IMR-90 (cell line): ENCODE results near the gene NDUFB10. TPM values are rescaled to one million over a fixed set of nuclear protein-coding genes. Genes with fewer than 3 reads are reported as not detected.

ENCODE experiments used
- ATAC-seq: fragments of 200-7000 bp; cut with Tn5 transposase; 2 replicates; pipeline ENCODE4 v1.9.1; 2020; ENCODE audit warnings: low read depth, mild to moderate bottlenecking, moderate library complexity
- BruUV-seq: library from RNA; stranded (reverse); fragments of 400-500 nt; replicated peaks from 2 replicates; lab custom pipeline; 2021; lab: Mats Ljungman, UMichigan
- CTCF ChIA-PET: fragments of 300-600 bp; formaldehyde crosslinking; extraction: SDS; loops from one replicate; lab custom pipeline; 2021; ENCODE audit warnings: antibody characterized with exemption; lab: Yijun Ruan, JAX
- POLR2A ChIA-PET: fragments of 300-600 bp; sonication (Branson Sonifier 250); formaldehyde crosslinking; loops from one replicate; lab custom pipeline; 2022; ENCODE audit warnings: antibody characterized with exemption; ENCODE audit not compliant: unreplicated experiment; lab: Charles Lee
- DNase-seq: peaks from one replicate; pipeline ENCODE4 v3.0.0; 2013
- H2AFZ ChIP-seq: replicated peaks from 2 replicates; pipeline ENCODE3; 2013; ENCODE audit warnings: low read length, mild to moderate bottlenecking; ENCODE audit not compliant: poor library complexity
- H2AK5ac ChIP-seq: 2 replicates; pipeline ENCODE4 v1.6.1; 2013; ENCODE audit warnings: low read depth, low read length, inconsistent platforms
- H2AK9ac ChIP-seq: replicated peaks from 2 replicates; pipeline ENCODE3; 2013; ENCODE audit warnings: mild to moderate bottlenecking, low read depth, low read length, moderate library complexity; ENCODE audit not compliant: poor library complexity
- H2BK120ac ChIP-seq: 2 replicates; pipeline ENCODE4 v1.6.1; 2013; ENCODE audit warnings: low read depth, low read length, inconsistent platforms
- H2BK15ac ChIP-seq: 3 replicates; pipeline ENCODE4 v1.6.1; 2013; ENCODE audit warnings: low read depth, low read length, inconsistent platforms
- H2BK20ac ChIP-seq: 2 replicates; pipeline ENCODE4 v1.6.1; 2013; ENCODE audit warnings: low read depth, mild to moderate bottlenecking, inconsistent platforms, low read length, moderate library complexity
- H2BK5ac ChIP-seq: 2 replicates; pipeline ENCODE4 v1.6.1; 2013; ENCODE audit warnings: mild to moderate bottlenecking, low read depth, low read length, inconsistent platforms; ENCODE audit not compliant: poor library complexity, severe bottlenecking
- H3K14ac ChIP-seq: replicated peaks from 2 replicates; pipeline ENCODE4 v1.6.1; 2013; ENCODE audit warnings: low read depth, low read length, inconsistent platforms
- H3K18ac ChIP-seq: 2 replicates; pipeline ENCODE4 v1.6.1; 2013; ENCODE audit warnings: low read depth, low read length, control low read depth
- H3K23ac ChIP-seq: 2 replicates; pipeline ENCODE4 v1.6.1; 2013; ENCODE audit warnings: low read depth, low read length, inconsistent platforms
- H3K27ac ChIP-seq: 2 replicates; pipeline ENCODE4 v1.5.1; 2013; ENCODE audit warnings: mild to moderate bottlenecking, control low read depth, low read length; ENCODE audit not compliant: insufficient read depth
- H3K27me3 ChIP-seq: 2 replicates; pipeline ENCODE4 v1.6.1; 2013; ENCODE audit warnings: low read length; ENCODE audit not compliant: control insufficient read depth, insufficient read depth
- H3K36me3 ChIP-seq: 2 replicates; pipeline ENCODE4 v1.6.1; 2013; ENCODE audit warnings: low read length, mixed read lengths; ENCODE audit not compliant: control insufficient read depth, insufficient read depth
- H3K4ac ChIP-seq: 2 replicates; pipeline ENCODE4 v1.6.1; 2013; ENCODE audit warnings: low read depth, low read length, inconsistent platforms
- H3K4me1 ChIP-seq: 2 replicates; pipeline ENCODE4 v1.6.1; 2013; ENCODE audit warnings: low read length, mixed read lengths; ENCODE audit not compliant: control insufficient read depth, insufficient read depth
- H3K4me2 ChIP-seq: 2 replicates; pipeline ENCODE4 v1.6.1; 2013; ENCODE audit warnings: low read depth, mild to moderate bottlenecking, control low read depth, low read length, moderate library complexity
- H3K4me3 ChIP-seq: 2 replicates; pipeline ENCODE4 v1.5.1; 2013; ENCODE audit warnings: low read depth, mild to moderate bottlenecking, control low read depth, low read length, moderate library complexity; ENCODE audit not compliant: insufficient read depth
- H3K56ac ChIP-seq: 2 replicates; pipeline ENCODE4 v1.6.1; 2013; ENCODE audit warnings: low read length, inconsistent platforms; ENCODE audit not compliant: insufficient read depth; ENCODE audit errors: extremely low read depth
- H3K79me1 ChIP-seq, 2 experiments: 2 replicates each; pipeline ENCODE4 v1.6.1; 2013; ENCODE audit warnings: low read length in 2 of 2, inconsistent platforms in 1 of 2, low read depth in 1 of 2
- H3K9ac ChIP-seq: 2 replicates; pipeline ENCODE4 v1.6.1; 2013; ENCODE audit warnings: low read depth, low read length, control low read depth
- H3K9me1 ChIP-seq: 2 replicates; pipeline ENCODE4 v1.6.1; 2013; ENCODE audit warnings: low read length, inconsistent platforms; ENCODE audit not compliant: insufficient read depth
- H3K9me3 ChIP-seq: 2 replicates; pipeline ENCODE4 v1.6.1; 2013; ENCODE audit warnings: low read length; ENCODE audit not compliant: control insufficient read depth, insufficient read depth
- H4K20me1 ChIP-seq: 2 replicates; pipeline ENCODE4 v1.6.1; 2013; ENCODE audit warnings: low read length, inconsistent platforms; ENCODE audit not compliant: insufficient read depth
- H4K5ac ChIP-seq: 2 replicates; pipeline ENCODE4 v1.6.1; 2013; ENCODE audit warnings: mild to moderate bottlenecking, low read depth, low read length, control low read depth
- H4K8ac ChIP-seq, 2 experiments: 2 replicates each; pipeline ENCODE4 v1.6.1; 2013; ENCODE audit warnings: low read depth in 2 of 2, low read length in 2 of 2, control low read depth in 1 of 2, inconsistent platforms in 1 of 2
- H4K91ac ChIP-seq: 2 replicates; pipeline ENCODE4 v1.6.1; 2013; ENCODE audit warnings: low read depth, low read length, inconsistent platforms; ENCODE audit not compliant: insufficient read depth
- BHLHE40 ChIP-seq: fragments of 150-350 bp; IDR thresholded peaks from 2 replicates; pipeline ENCODE4 v1.6.1; 2016; ENCODE audit warnings: mild to moderate bottlenecking, low read depth, low read length
- CEBPB ChIP-seq: IDR thresholded peaks from 2 replicates; pipeline ENCODE4 v1.6.1; 2012; ENCODE audit warnings: low read depth, low read length, improper control_type of control experiment
- CHD1 ChIP-seq: IDR thresholded peaks from 2 replicates; pipeline ENCODE4 v1.6.1; 2012; ENCODE audit warnings: low read depth, low read length, improper control_type of control experiment
- CTCF ChIP-seq: conservative IDR thresholded peaks from 2 replicates; pipeline ENCODE4 v1.5.1; 2012; ENCODE audit warnings: mild to moderate bottlenecking, low read depth, low read length, improper control_type of control experiment
- ELK1 ChIP-seq: fragments of 150-350 bp; IDR thresholded peaks from 2 replicates; pipeline ENCODE4 v1.6.1; 2016; ENCODE audit warnings: low read depth, mild to moderate bottlenecking, low read length, moderate library complexity, borderline replicate concordance
- FOS ChIP-seq: fragments of 150-350 bp; IDR thresholded peaks from 2 replicates; pipeline ENCODE4 v1.6.1; 2016; ENCODE audit warnings: low read depth, low read length
- MAZ ChIP-seq: IDR thresholded peaks from 2 replicates; pipeline ENCODE4 v1.6.1; 2012; ENCODE audit warnings: low read depth, mild to moderate bottlenecking, low read length, improper control_type of control experiment, moderate library complexity, borderline replicate concordance
- NFE2L2 ChIP-seq: fragments of 150-350 bp; IDR thresholded peaks from 2 replicates; pipeline ENCODE4 v1.6.1; 2016; ENCODE audit warnings: low read depth, mild to moderate bottlenecking, low read length
- POLR2A ChIP-seq: IDR thresholded peaks from 2 replicates; pipeline ENCODE4 v1.6.1; 2012; ENCODE audit warnings: mild to moderate bottlenecking, low read depth, low read length
- RAD21 ChIP-seq: IDR thresholded peaks from 2 replicates; pipeline ENCODE4 v1.6.1; 2012; ENCODE audit warnings: low read length, improper control_type of control experiment
- RCOR1 ChIP-seq: IDR thresholded peaks from 2 replicates; pipeline ENCODE4 v1.6.1; 2012; ENCODE audit warnings: mild to moderate bottlenecking, low read length, improper control_type of control experiment; ENCODE audit not compliant: insufficient replicate concordance
- RFX5 ChIP-seq: IDR thresholded peaks from 2 replicates; pipeline ENCODE4 v1.8.0; 2012; ENCODE audit warnings: low read depth, mild to moderate bottlenecking, low read length, moderate library complexity
- SMC3 ChIP-seq: fragments of 150-350 bp; IDR thresholded peaks from 2 replicates; pipeline ENCODE4 v1.6.1; 2016; ENCODE audit warnings: low read depth, mild to moderate bottlenecking, antibody characterized with exemption, low read length, moderate library complexity
- USF2 ChIP-seq: fragments of 150-350 bp; IDR thresholded peaks from 2 replicates; pipeline ENCODE4 v1.6.1; 2017; ENCODE audit warnings: mild to moderate bottlenecking, antibody characterized with exemption, low read length, low read depth
- WGBS, 2 experiments: methylation state at CpG; one replicate each; pipeline versions ENCODE4 v1.1.5 to v1.1.7; 2013; ENCODE audit warnings: missing lambda C conversion rate in 2 of 2; ENCODE audit not compliant: insufficient read length in 1 of 2; ENCODE audit errors: extremely low coverage in 2 of 2; 5-methylcytosine and 5-hydroxymethylcytosine counted together
- dilution Hi-C: fragments of 300-500 bp; cut with HindIII; formaldehyde crosslinking; loops from one replicate; pipeline ENCODE4 v1.14.3; 2018; ENCODE audit warnings: low sequenced_read_pairs; ENCODE audit not compliant: unreplicated experiment
- in situ Hi-C: fragments of 300-500 bp; cut with MboI; formaldehyde crosslinking; loops from 3 replicates; pipeline ENCODE4 v1.14.3; 2019; ENCODE audit warnings: low sequenced_read_pairs, inconsistent platforms, mixed read lengths
- intact Hi-C: fragments of 100-400 bp; cut with micrococcal nuclease; formaldehyde crosslinking; loops from 2 replicates; pipeline ENCODE4 v1.10.0; 2022
- polyA plus RNA-seq, 3 experiments: library from polyadenylated mRNA; depleted of rRNA; stranded (reverse); fragments of >200 nt; gene quantifications; 2 replicates each; pipeline ENCODE4 v1.2.3, GENCODE V29; 2012; ENCODE audit warnings: low replicate concordance in 1 of 3
- total RNA-seq: library from RNA; depleted of rRNA; stranded (reverse); fragments of >200 nt; gene quantifications from 2 replicates; pipeline ENCODE4 v1.2.3, GENCODE V29; 2012

NDUFB10 gene
- total and polyA plus RNA-seq, 2 of the 4 experiments (the other 2 are of a cell fraction) = 189 to 220 TPM

GRCh38 chr16:1998852-1999801, 39.8 kb downstream of the NDUFB10 start:
- peaks cover 18% of the 10 kb centered on the region for H3K4me1 ChIP-seq
- H3K9me1 ChIP-seq = peaks cover 20% of the 10 kb centered on the region
- H3K4me2 ChIP-seq = no peak overlapping the region
- no peak overlapping the region for H4K91ac ChIP-seq
- intact Hi-C loops = no loop called here
- no peak overlapping the region for H4K5ac ChIP-seq
- no peak overlapping the region for H3K27ac ChIP-seq
- dilution Hi-C loops = no loop called here
- ChIA-PET POLR2A (no interaction called here), CTCF (no interaction called here)
- H3K79me1 ChIP-seq = peaks cover 5 to 62% of the 10 kb centered on the region in 2 experiments
- no peaks in the 10 kb centered on the region for H3K27me3 ChIP-seq
- H3K9me3 ChIP-seq = no peaks in the 10 kb centered on the region
- H2AFZ ChIP-seq = no peak overlapping the region
- no peak overlapping the region for H2BK5ac ChIP-seq
- peaks cover 40% of the 10 kb centered on the region for H4K20me1 ChIP-seq
- no peak overlapping the region for H3K9ac ChIP-seq
- peaks cover 52% of the 10 kb centered on the region for H3K36me3 ChIP-seq
- DNase-seq (no peak), ATAC-seq (no peak)
- no peak overlapping the region for H3K4me3 ChIP-seq
- 85% methylated on average over 2 of the region's 39 CpGs; no CpG with 5 or more reads in 1 of the 2 experiments for WGBS, 2 experiments
- H3K4ac ChIP-seq = no peak overlapping the region; the same call in 1 of the 2 replicates
- no peak overlapping the region for H3K23ac ChIP-seq
- H2BK120ac ChIP-seq = no peak overlapping the region
- in situ Hi-C loops = no loop called here
- H2BK15ac ChIP-seq = no peak overlapping the region
- no peak overlapping the region for H4K8ac ChIP-seq
- H2AK9ac ChIP-seq = no peak overlapping the region
- TF ChIP-seq NFE2L2 (no peak), POLR2A (no peak), CTCF (no peak), ELK1 (no peak), RCOR1 (no peak), RFX5 (no peak), SMC3 (no peak), RAD21 (no peak), BHLHE40 (no peak), USF2 (no peak), MAZ (no peak), CHD1 (no peak), CEBPB (no peak), FOS (no peak)
- no TSS peak for BruUV-seq
- peak overlapping the region; percentile 21; the same call in 1 of the 2 replicates for H2AK5ac ChIP-seq
- H3K56ac ChIP-seq = no peak overlapping the region
- H3K14ac ChIP-seq = no peak overlapping the region
- H3K18ac ChIP-seq = no peak overlapping the region
- no peak overlapping the region for H2BK20ac ChIP-seq
